ENCODE data around the gene NPC1. TPM values are rescaled to one million over a fixed set of nuclear protein-coding genes. Genes with fewer than 3 reads are reported as not detected.
"Not testable (repeated sequence)": the region's sequence is repeated elsewhere in the genome, so short reads cannot be mapped to it uniquely, and the experiment has no call there.

The NPC1 gene
- polyA plus RNA-seq, 6 donors from 2014 or later: 8.5 to 17.9 (median 10.8) TPM

DNA sequence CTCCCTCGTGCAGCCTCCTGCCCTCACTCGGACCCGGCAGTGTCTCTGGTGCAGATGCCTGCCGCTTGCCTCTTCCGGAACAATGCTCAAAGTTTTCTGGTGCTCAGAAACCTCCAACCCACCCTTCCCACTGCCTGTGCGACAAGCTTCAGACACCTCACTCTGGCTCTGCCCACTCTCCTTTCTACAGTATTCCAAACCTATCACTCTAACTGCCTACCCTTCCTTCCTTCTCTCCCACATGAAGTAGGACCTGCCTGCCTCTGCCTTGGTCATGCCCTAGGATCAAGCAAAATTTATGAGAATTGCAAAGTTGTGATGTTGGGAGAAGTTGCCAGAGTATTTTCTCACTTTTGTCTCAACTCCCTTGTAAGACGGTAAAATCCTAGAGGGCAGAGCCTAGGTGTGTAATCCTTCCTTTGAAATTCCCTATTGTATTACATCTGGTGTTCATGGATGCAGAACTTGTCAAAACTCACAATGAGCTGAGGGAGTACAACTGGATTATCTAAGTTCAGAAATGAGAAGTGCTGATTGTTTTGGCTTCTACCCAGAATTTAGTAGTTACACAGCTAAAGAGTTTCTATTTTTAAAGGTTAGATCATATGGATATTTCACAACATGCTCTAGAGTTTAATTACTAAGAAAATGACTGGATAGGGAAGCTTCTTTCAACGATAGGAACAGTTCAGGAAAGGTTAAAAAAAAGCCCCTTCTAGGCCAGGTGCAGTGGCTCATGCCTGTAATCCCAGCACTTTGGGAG lies 7.2 kb downstream of the NPC1 start:
- H3K27me3 Mint-ChIP-seq: no peaks in the 10 kb centered on the region
- peaks cover 4 to 12% of the 10 kb centered on the region in 2 donors for H3K36me3 Mint-ChIP-seq
- H3K27ac Mint-ChIP-seq: peak overlapping the region in 3 of 6 donors; percentile 11 to 58 (median 56)
- ATAC-seq (ENCODE audit: low read depth in 2 of 2) (no peak), DNase-seq (no peak)
- H3K9me3 Mint-ChIP-seq: no peaks in the 10 kb centered on the region
- H3K4me1 Mint-ChIP-seq: peaks cover 20 to 35% (median 33%) of the 10 kb centered on the region in 3 donors
- no peak overlapping the region for H3K4me3 Mint-ChIP-seq

DNA sequence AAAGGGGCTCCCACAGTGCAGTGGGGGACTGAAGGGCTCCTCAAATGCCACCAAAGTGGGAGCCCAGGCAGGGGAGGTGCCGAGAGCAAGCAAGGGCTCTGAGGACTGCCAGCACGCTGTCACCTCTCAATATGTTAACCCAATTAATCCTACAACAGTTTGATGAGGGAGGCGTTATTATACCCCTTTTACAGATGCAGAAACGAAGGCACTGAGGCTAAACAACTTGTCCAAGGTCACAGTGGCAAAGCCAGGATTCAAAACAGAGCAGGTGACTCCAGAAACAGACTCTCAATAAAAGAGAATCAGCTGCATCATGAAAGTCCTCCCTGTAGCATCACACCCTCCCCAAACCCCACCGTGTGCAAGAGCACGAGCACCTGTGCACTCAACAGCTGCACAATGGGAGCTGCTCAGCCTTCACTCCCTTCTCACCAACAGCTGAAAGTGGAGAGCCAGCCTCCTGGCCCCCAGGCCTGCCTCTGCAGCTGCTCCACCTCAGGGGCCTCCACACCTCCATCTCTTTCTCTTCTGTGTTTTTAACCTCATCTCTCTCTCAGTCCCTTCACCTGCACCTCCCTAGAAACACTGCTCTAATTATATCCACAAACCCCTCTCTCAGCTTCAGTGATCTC lies 8.1 kb downstream of the NPC1 start:
- no peak for ATAC-seq (ENCODE audit: low read depth in 2 of 2)
- DNase-seq: no peak
- Mint-ChIP-seq H3K4me1 (peaks cover 25 to 32% (median 31%) of the 10 kb centered on the region in 3 donors), H3K27ac (peak overlapping the region in 5 of 6 donors; percentile 47 to 76 (median 56)), H3K36me3 (peaks cover 4 to 12% of the 10 kb centered on the region in 2 donors), H3K4me3 (peak overlapping the region in 1 of 8 donors; percentile 9), H3K27me3 (no peaks in the 10 kb centered on the region), H3K9me3 (no peaks in the 10 kb centered on the region)

DNA sequence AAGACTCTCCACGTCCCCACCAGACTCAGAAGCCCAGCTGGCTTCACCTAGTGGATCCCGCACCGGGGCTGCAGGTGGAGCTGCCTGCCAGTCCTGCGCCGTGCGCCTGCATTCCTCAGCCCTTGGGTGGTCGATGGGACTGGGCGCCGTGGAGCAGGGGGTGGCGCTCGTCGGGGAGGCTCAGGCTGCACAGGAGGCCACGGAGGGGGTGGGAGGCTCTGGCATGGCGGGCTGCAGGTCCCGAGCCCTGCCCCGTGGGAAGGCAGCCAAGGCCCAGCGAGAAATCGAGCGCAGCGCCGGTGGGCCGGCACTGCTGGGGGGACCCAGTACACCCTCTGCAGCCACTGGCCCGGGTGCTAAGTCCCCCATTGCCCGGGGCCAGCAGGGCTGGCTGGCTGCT lies 8.8 kb downstream of the NPC1 start:
- not testable (repeated sequence) for H3K9me3 Mint-ChIP-seq; DNase-seq; H3K27me3 Mint-ChIP-seq; H3K4me3 Mint-ChIP-seq; ATAC-seq (ENCODE audit: low read depth in 2 of 2); H3K27ac Mint-ChIP-seq
- peaks cover 25 to 32% (median 26%) of the 10 kb centered on the region in 3 donors for H3K4me1 Mint-ChIP-seq
- H3K36me3 Mint-ChIP-seq: peaks cover 4 to 12% of the 10 kb centered on the region in 2 donors

DNA sequence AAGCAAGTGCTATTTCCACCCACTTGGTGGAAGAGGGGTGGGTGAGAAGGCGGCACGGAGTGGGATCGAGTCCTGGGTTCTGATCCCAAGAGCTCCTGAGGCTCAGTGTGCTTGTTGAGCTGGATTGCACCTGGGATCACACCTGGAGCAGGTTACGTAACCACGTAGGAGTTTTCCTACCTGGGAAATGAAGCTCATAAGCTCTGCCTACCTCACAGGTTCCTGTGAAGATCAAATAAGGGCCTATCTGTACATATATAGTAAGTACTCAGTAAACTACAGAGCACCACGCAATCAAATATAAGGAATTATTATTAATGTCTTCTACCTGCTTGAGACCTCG lies 11.0 kb downstream of the NPC1 start:
- H3K4me3 Mint-ChIP-seq: no peak overlapping the region
- DNase-seq: no peak
- no peaks in the 10 kb centered on the region for H3K9me3 Mint-ChIP-seq
- H3K36me3 Mint-ChIP-seq: peaks cover 4 to 12% of the 10 kb centered on the region in 2 donors
- no peak for ATAC-seq (ENCODE audit: low read depth in 2 of 2)
- peaks cover 16 to 23% (median 21%) of the 10 kb centered on the region in 3 donors for H3K4me1 Mint-ChIP-seq
- H3K27ac Mint-ChIP-seq: peak overlapping the region in 2 of 6 donors; percentile 44 to 86
- no peaks in the 10 kb centered on the region for H3K27me3 Mint-ChIP-seq

DNA sequence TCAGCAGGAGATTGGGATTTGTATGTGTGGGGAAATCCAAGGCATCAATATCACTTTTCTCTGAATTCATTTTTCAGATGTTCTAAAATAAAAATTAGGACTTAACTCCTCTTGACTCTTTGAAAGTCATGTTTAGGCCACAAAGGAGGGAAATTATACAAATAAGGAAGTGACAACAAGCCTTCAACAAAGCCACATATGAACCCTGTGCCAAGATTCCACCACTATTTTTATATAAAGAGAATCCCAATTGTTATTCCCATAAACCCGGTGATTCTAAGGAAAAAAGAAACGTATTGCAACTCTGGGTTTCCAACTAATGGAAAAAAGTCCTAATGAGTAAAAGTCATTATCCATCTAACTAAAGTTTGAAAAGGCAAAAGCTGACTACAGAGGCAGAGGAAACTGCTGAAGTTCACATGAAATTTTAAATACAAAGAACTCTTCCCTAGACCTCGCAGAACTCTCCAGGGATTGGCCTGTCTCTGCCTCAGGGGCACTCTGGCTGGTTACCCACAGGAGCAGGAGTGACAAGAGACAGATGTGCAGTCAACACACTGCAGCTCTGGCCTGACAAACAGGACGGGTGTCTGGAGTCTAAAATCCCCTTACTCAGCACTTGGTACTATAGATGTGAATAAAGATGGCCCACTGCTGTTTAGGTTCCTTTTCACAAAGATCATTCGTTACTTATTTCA lies 11.5 kb downstream of the NPC1 start:
- DNase-seq (no peak), ATAC-seq (ENCODE audit: low read depth in 2 of 2) (no peak)
- Mint-ChIP-seq H3K9me3 (no peaks in the 10 kb centered on the region), H3K27me3 (no peaks in the 10 kb centered on the region), H3K27ac (peak overlapping the region in 4 of 6 donors; percentile 36 to 86 (median 56)), H3K4me1 (peaks cover 12 to 23% (median 18%) of the 10 kb centered on the region in 3 donors), H3K4me3 (no peak overlapping the region), H3K36me3 (peaks cover 4 to 12% of the 10 kb centered on the region in 2 donors)

DNA sequence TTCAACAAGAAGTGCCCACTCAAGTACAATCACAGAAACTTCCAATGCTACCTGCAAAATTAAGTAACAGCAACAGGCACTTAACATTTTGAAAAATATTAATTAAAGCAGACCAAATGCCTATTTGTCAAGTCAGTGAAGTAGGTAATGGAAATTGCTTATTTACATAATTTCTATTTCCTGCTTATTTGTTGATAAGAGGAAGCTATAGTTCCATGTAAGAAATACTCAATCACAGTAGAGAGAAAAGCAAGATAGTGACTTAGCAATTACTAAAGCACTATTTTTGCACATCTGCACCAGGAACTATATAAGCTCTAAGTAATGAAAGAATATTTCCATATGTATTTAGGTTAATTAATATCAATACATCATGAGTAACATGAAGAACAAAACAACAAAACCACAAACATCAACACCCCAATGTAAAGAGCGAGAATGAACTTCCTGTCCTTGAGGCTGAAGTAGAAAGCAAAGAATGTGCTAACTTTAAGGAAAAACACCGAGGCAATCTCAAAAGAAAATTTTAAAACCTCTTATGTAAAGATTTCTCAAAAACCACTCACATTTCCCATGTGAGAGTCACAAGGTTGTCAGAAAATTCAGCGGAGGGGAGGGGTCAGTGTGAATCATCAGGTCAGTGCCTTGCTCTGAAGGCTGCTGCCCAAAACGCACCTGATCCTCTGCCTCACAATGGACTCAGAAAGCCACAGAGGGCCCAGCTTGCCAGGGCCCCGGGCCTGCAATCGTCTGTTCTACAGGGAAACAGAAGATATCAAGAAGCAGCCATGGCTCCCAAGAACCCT lies 12.5 kb downstream of the NPC1 start:
- Mint-ChIP-seq H3K4me3 (peak overlapping the region in 1 of 8 donors; percentile 43), H3K27ac (peak overlapping the region in 1 of 6 donors; percentile 30)

DNA sequence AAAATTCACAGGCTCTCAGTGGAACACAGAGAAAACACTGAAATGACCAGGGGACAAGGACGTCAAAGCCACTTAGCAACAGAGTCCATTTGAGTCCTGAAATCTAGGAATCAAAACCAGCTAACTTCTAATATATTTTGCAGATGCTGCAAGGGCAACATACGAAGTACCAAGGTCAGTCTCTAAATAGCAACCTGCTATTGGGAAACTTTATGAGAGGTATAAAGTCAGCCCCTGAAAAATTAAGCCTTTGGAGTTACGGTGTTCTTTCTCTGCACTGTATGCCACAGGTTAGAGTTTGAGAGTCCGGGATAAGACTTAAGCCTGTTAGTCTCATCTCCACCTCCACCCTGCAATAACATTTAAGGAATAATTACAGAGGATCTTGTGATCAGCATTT lies 13.3 kb downstream of the NPC1 start:
- Mint-ChIP-seq H3K27me3 (no peaks in the 10 kb centered on the region), H3K4me3 (no peak overlapping the region), H3K9me3 (no peaks in the 10 kb centered on the region), H3K27ac (no peak overlapping the region), H3K4me1 (peaks cover 0 to 11% (median 8%) of the 10 kb centered on the region in 3 donors), H3K36me3 (peaks cover 11 to 14% of the 10 kb centered on the region in 2 donors)
- ATAC-seq (ENCODE audit: low read depth in 2 of 2) (no peak), DNase-seq (no peak)

More for the DNA sequence above, 12.5 kb downstream of the NPC1 start:
- H3K27me3 Mint-ChIP-seq: no peaks in the 10 kb centered on the region
- H3K9me3 Mint-ChIP-seq: no peaks in the 10 kb centered on the region
- DNase-seq (no peak), ATAC-seq (ENCODE audit: low read depth in 2 of 2) (no peak)
- peaks cover 7 to 18% (median 14%) of the 10 kb centered on the region in 3 donors for H3K4me1 Mint-ChIP-seq
- peaks cover 8 to 10% of the 10 kb centered on the region in 2 donors for H3K36me3 Mint-ChIP-seq

DNA sequence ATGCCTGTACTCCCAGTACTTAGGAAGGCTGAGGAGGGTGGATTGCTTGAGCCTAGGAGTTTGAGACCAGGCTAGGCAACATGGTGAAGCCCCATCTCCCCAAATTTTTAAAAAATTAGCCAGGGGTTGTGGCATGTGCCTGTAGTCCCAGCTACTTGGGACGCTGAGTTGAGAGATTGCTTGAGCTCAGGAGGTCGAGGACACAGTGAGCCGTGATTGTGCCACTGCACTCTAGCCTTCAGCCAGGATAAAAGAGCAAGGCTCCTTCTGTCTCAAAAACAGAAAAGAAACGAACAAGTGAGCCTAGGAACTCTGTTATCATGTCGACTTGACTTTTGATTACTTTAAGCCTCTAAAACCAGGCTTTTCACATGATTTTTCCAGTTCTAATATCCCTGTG lies 13.7 kb downstream of the NPC1 start:
- no peaks in the 10 kb centered on the region for H3K9me3 Mint-ChIP-seq
- H3K27ac Mint-ChIP-seq: no peak overlapping the region
- peaks cover 0 to 10% (median 8%) of the 10 kb centered on the region in 3 donors for H3K4me1 Mint-ChIP-seq
- H3K27me3 Mint-ChIP-seq: no peaks in the 10 kb centered on the region
- peaks cover 14 to 18% of the 10 kb centered on the region in 2 donors for H3K36me3 Mint-ChIP-seq
- no peak overlapping the region for H3K4me3 Mint-ChIP-seq
- ATAC-seq (ENCODE audit: low read depth in 2 of 2) (no peak), DNase-seq (no peak)

DNA sequence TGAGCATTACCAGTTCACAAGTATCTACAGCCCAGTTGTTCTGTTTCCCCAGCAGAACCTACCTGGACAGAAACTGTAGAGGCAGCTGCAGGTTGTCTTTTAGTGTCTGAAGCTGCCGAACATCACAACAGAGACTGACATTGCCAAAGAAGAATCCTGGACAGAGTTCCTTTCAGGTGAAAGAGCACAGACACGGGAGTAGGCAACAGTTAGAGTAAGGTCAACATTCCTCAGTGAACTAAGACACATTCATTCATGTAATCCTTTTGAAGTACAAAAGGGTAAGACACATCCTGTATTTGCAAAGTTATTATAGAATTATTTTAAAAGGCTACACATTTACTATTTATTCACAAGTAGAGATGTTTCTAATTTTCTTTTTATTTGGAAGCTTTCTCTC lies 14.3 kb downstream of the NPC1 start:
- Mint-ChIP-seq H3K9me3 (no peaks in the 10 kb centered on the region), H3K27ac (no peak overlapping the region), H3K4me3 (no peak overlapping the region), H3K36me3 (peaks cover 18 to 22% of the 10 kb centered on the region in 2 donors), H3K27me3 (no peaks in the 10 kb centered on the region), H3K4me1 (peaks cover 0 to 10% (median 8%) of the 10 kb centered on the region in 3 donors)
- DNase-seq (no peak), ATAC-seq (ENCODE audit: low read depth in 2 of 2) (no peak)

DNA sequence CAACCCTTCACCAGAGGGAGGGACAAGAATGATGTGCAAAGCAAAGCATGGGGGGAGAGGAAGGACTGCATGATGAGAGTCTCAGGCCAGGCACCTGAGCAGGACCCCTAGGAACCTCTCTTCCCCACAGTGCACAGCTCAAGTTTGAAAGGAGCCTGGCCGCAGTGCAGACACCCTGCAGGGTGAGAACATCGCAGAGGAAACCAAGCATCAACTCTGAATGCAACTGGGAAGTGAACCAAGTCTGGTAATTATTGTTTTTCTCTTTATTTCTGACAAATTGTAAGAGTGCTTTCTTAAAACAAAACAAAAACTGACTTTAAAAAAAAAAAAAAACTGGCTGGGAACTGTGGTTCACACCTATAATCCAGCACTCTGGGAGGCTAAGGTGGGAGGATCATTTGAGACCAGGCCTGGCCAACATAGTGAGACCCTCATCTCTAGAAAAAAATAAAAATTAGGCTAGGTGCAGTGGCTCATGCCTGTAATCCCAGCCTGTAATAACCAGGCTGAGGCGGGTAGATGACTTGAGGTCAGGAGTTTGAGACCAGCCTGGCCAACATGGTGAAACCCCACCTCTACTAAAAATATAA lies 15.3 kb downstream of the NPC1 start:
- ATAC-seq (ENCODE audit: low read depth in 2 of 2) (no peak), DNase-seq (no peak)
- Mint-ChIP-seq H3K9me3 (no peaks in the 10 kb centered on the region), H3K27me3 (no peaks in the 10 kb centered on the region), H3K4me1 (peaks cover 0 to 12% (median 6%) of the 10 kb centered on the region in 3 donors), H3K36me3 (peaks cover 18 to 24% of the 10 kb centered on the region in 2 donors), H3K4me3 (no peak overlapping the region), H3K27ac (peak overlapping the region in 1 of 6 donors; percentile 56)

DNA sequence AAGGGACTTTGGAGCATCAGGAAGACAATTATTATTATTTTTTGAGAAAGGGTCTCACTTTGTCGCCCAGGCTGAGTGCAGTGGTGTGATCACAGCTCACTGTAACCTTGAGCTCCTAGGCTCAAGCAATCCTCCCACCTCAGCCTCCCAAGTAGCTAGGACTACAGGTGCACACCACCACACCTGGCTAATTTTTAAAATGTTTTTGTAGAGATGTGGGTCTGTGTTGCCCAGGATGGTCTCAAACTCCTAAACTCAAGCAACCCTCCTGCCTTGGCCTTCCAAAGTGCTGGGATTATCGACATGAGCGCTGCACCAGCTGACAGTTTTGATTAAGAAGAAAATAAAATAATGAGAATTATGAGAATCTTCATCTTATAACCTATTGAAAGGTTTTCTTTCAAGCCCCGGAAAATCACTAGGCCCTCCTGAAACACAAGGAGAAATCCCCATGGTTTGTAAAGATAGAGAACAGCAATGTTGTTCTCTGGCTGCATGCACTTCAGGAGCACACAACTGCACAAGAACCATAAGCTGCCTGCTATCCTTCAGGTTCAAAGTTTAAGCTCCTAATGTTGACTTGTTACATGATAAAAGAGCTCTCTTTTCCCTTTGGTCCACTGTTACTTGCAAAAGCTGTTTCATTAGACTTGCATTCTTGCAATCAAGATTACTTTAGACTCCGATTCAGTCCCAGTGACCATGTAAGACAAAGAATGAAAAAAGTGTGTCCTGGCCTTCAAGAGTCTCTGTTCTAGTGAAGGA lies 16.8 kb downstream of the NPC1 start:
- no peak overlapping the region for H3K4me3 Mint-ChIP-seq

More for the DNA sequence above, 16.8 kb downstream of the NPC1 start:
- H3K36me3 Mint-ChIP-seq: peaks cover 18 to 38% of the 10 kb centered on the region in 2 donors
- H3K4me1 Mint-ChIP-seq: peaks cover 0 to 12% (median 6%) of the 10 kb centered on the region in 3 donors
- H3K9me3 Mint-ChIP-seq: no peaks in the 10 kb centered on the region
- ATAC-seq (ENCODE audit: low read depth in 2 of 2) (no peak), DNase-seq (no peak)
- H3K27me3 Mint-ChIP-seq: no peaks in the 10 kb centered on the region
- H3K27ac Mint-ChIP-seq: no peak overlapping the region
